Heart left ventricle (tissue), 16 donors: Measurements from ENCODE around the gene LDHD. TPM values are rescaled to one million over a fixed set of nuclear protein-coding genes. Genes with fewer than 3 reads are reported as not detected.
A peak's percentile ranks its signal among the peaks of the same experiment; 100 is the strongest.

Experiments
- ATAC-seq, 4 donors: fragments of 200-7000 bp; cut with Tn5 transposase; one replicate each; pipeline ENCODE4 v1.9.1; 2020 to 2022; ENCODE audit warnings: moderate library complexity in 4 of 4, mild to moderate bottlenecking in 3 of 4, moderate number of reproducible peaks in 1 of 4
- DNase-seq, 5 donors: peaks; one replicate each; pipeline ENCODE4 v3.0.0-alpha.2; 2020
- H3K27ac ChIP-seq, 12 donors: fragments of 200-600 bp; sonication (generic) in 4 of 12; one replicate each; pipeline versions ENCODE4 v1.5.0 to v1.8.0; 2016 to 2022; ENCODE audit warnings: mild to moderate bottlenecking in 2 of 12
- H3K27me3 ChIP-seq, 9 donors: fragments of 200-600 bp; sonication (generic) in 2 of 9; one replicate each; pipeline versions ENCODE4 v1.5.1 to v1.8.0; 2016 to 2022; ENCODE audit warnings: mild to moderate bottlenecking in 3 of 9
- H3K36me3 ChIP-seq, 9 donors: fragments of 200-600 bp; sonication (generic) in 2 of 9; one replicate each; pipeline versions ENCODE4 v1.5.0 to v1.8.0; 2018 to 2022; ENCODE audit warnings: mild to moderate bottlenecking in 2 of 9
- H3K4me1 ChIP-seq, 12 donors: fragments of 200-600 bp; sonication (generic) in 4 of 12; one replicate each; pipeline versions ENCODE4 v1.5.0 to v1.8.0; 2016 to 2022; ENCODE audit warnings: mild to moderate bottlenecking in 3 of 12
- H3K4me3 ChIP-seq, 12 donors: fragments of 200-600 bp; sonication (generic) in 4 of 12; one replicate each; pipeline versions ENCODE4 v1.5.0 to v1.8.0; 2017 to 2022; ENCODE audit warnings: mild to moderate bottlenecking in 9 of 12, moderate library complexity in 4 of 12
- H3K9me3 ChIP-seq, 12 donors: fragments of 200-600 bp; sonication (generic) in 4 of 12; one replicate each; pipeline versions ENCODE4 v1.5.0 to v1.8.0; 2016 to 2022; ENCODE audit warnings: mild to moderate bottlenecking in 1 of 12
- POLR2A ChIP-seq, 2 donors: fragments of 450-650 bp; IDR thresholded peaks; one replicate each; pipeline ENCODE4 v1.6.1; 2017; ENCODE audit warnings: antibody characterized with exemption in 2 of 2, mild to moderate bottlenecking in 2 of 2, moderate library complexity in 2 of 2
- WGBS, 4 donors: extraction: QIAGEN DNeasy Blood & Tissue Kit in 2 of 4; methylation state at CpG; one replicate each; pipeline versions ENCODE4 v1.1.5 to v1.1.7; 2013 to 2018; 5-methylcytosine and 5-hydroxymethylcytosine counted together
- intact Hi-C, 10 donors: fragments of 100-400 bp; cut with DNase I; formaldehyde crosslinking; loops; one replicate each; pipeline versions ENCODE4 v1.11.1 to v1.14.2; 2022
- polyA plus RNA-seq, 2 donors: library from polyadenylated mRNA; stranded (reverse); fragments of 200-250 nt; gene quantifications; one replicate each; pipeline ENCODE4 v1.2.3, GENCODE V29; 2013
- total RNA-seq, 9 donors: library from RNA; depleted of rRNA in 2 of 9; stranded (reverse); fragments of >200 nt in 2 of 9; fragmentation: NEBNext Ultra II Directional in 3 of 9; extraction: Animal tissue kit (Norgen Biotek cat#: 25700) in 3 of 9; gene quantifications; one replicate each; pipeline versions ENCODE4 v1.1.0 to v1.2.4, GENCODE V29; 2016 to 2023
- TF ChIP-seq, protein P1 (sequence below), 12 donors: fragments of 200-600 bp; sonication (generic) in 4 of 12; IDR thresholded peaks; one replicate each; pipeline versions ENCODE4 v1.5.0 to v1.8.0; 2018 to 2022; ENCODE audit warnings: antibody characterized with exemption in 12 of 12, mild to moderate bottlenecking in 5 of 12
- donor health status: ischemic (EF 13 %, LVEDD 7.1; RV severe dilation, severe dysfunction).
- donor health status: healthy with polysubstance abuse.
- donor health status: DM: no; HTN: yes; CAD: no.
- donor health status: DM: no; HTN: no; CAD: no.
- donor health status: ischemic (EF 25% LVEDD 6.9; RV normal size, moderate dysfunction).
- donor health status: ischemic (EF 25% LVEDD 5.7; RV mildly dilated, moderate dysfunction).
- donor health status: healthy.
- donor health status: DM: yes; HTN: yes; CAD: no.
- donor health status: ischemic (EF 35%, LVEDD 5.7; RV mildly dilated, moderate dysfunction).
- donor health status: nonischemic (EF 11% LVEDD 7.7; RV severe dilation, severe dysfunction).
- donor health status: DM: yes; HTN: yes; CAD: no.
- donor health status: PGD.
- donor health status: ischemic (EF 29% LVEDD 5.4; RV normal size, mild dysfunction).
- donor health status: nonischemic (EF 23%, LVEDD 6.1; RV moderate dilation, normal function).

Gene LDHD
- total and polyA plus RNA-seq, 11 donors, result 49.0 to 185 (median 90.6) TPM

GRCh38 chr16:75121949-75122568 is 5.5 kb upstream of the LDHD start:
- H3K9me3 ChIP-seq, result peaks cover 0 to 23% (median 16%) of the 10 kb centered on the region in 12 donors
- H3K27ac ChIP-seq, result no peak overlapping the region
- no peak for TF ChIP-seq POLR2A (IDR thresholded peaks at IDR 0.05)
- TF ChIP-seq, protein P1, sequence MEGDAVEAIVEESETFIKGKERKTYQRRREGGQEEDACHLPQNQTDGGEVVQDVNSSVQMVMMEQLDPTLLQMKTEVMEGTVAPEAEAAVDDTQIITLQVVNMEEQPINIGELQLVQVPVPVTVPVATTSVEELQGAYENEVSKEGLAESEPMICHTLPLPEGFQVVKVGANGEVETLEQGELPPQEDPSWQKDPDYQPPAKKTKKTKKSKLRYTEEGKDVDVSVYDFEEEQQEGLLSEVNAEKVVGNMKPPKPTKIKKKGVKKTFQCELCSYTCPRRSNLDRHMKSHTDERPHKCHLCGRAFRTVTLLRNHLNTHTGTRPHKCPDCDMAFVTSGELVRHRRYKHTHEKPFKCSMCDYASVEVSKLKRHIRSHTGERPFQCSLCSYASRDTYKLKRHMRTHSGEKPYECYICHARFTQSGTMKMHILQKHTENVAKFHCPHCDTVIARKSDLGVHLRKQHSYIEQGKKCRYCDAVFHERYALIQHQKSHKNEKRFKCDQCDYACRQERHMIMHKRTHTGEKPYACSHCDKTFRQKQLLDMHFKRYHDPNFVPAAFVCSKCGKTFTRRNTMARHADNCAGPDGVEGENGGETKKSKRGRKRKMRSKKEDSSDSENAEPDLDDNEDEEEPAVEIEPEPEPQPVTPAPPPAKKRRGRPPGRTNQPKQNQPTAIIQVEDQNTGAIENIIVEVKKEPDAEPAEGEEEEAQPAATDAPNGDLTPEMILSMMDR (IDR thresholded peaks at IDR 0.05), result no peak
- H3K4me3 ChIP-seq, result no peak overlapping the region
- no peak for DNase-seq
- intact Hi-C loops, result loop anchor here in 1 of 10 donors (10.0 kb wide), 1 partner anchor 407 kb away; no protein-coding TSS in a partner anchor
- WGBS, 4 donors, result 94 to 97% (median 96%) methylated on average over 6 of the region's 6 CpGs
- no peak for ATAC-seq
- no peaks in the 10 kb centered on the region for H3K36me3 ChIP-seq
- H3K4me1 ChIP-seq, result peaks cover 0 to 2% (median 0%) of the 10 kb centered on the region in 12 donors
- no peaks in the 10 kb centered on the region for H3K27me3 ChIP-seq

DNA sequence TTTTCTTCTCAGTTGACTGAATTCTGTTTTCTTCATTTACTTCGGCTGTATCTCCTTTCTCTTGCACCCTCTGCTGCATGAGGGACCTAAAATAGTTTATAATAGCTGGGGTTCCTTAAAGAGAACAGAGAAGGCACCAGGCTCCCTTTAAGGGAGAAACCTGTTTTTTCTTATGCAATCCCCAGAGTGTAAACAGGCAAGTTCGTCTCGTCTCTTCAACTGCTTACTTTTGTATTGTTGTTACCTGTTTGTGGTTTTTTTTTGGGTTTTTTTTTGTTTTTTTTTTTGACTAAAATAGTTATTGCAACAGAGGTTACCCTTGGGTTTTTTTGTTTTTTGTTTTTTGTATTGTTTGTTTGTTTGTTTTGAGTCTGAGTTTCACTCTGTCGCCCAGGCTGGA is 3.7 kb upstream of the LDHD start:
- H3K4me3 ChIP-seq, result no peak overlapping the region
- H3K27me3 ChIP-seq, result no peaks in the 10 kb centered on the region
- peaks cover 0 to 23% (median 15%) of the 10 kb centered on the region in 12 donors for H3K9me3 ChIP-seq
- H3K4me1 ChIP-seq, result peaks cover 0 to 18% (median 7%) of the 10 kb centered on the region in 12 donors
- WGBS, 4 donors, result 77 to 88% (median 81%) methylated on average over 4 of the region's 4 CpGs
- TF ChIP-seq, protein P1 (IDR thresholded peaks at IDR 0.05), result no peak
- TF ChIP-seq POLR2A (IDR thresholded peaks at IDR 0.05), result no peak
- DNase-seq (no peak), ATAC-seq (no peak)
- no peak overlapping the region for H3K27ac ChIP-seq
- no peaks in the 10 kb centered on the region for H3K36me3 ChIP-seq
- intact Hi-C loops, result loop anchor here in 1 of 10 donors (10.0 kb wide), 1 partner anchor 405 kb away; no protein-coding TSS in a partner anchor

DNA sequence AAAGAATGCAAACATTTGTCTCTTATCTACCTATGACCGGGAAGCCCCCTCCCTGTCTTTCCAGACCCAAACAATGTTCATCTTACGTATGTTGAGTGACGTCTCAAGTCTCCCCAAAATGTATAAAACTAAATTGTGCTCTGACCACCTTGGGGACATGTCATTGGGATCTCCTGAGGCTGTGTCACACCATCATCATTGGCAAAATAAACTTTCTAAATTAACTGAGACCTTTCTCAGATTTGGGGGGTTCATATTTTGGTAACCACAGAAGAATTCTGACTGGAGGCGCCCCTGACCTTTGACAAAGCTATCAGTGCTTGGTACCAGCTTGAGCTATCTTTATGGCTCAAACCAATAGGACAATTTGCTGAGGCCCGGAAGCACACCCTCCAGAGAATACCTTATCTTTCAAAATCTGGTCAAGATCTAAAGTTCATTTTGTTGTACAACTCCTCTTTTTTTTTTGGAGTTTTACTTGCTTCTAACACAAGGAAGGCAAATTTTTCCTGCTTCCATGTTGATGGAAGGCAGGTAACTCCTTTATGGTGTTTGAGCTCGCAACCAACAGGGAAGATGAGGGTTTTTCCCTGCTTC is 2.5 kb upstream of the LDHD start:
- no peak for TF ChIP-seq POLR2A (IDR thresholded peaks at IDR 0.05)
- TF ChIP-seq, protein P1 (IDR thresholded peaks at IDR 0.05), result no peak
- H3K27me3 ChIP-seq, result no peaks in the 10 kb centered on the region
- peaks cover 0 to 26% (median 10%) of the 10 kb centered on the region in 12 donors for H3K4me1 ChIP-seq
- WGBS, 4 donors, result 79 to 85% (median 81%) methylated on average over 6 of the region's 6 CpGs
- DNase-seq, result no peak
- H3K4me3 ChIP-seq, result no peak overlapping the region
- peaks cover 0 to 23% (median 15%) of the 10 kb centered on the region in 12 donors for H3K9me3 ChIP-seq
- H3K36me3 ChIP-seq, result peaks cover 0 to 3% (median 0%) of the 10 kb centered on the region in 9 donors
- H3K27ac ChIP-seq, result no peak overlapping the region
- intact Hi-C loops, result loop anchor here in 7 of 10 donors (10.0 kb wide), 4 partner anchors 214 to 404 kb away; no protein-coding TSS in a partner anchor
- ATAC-seq, result no peak

DNA sequence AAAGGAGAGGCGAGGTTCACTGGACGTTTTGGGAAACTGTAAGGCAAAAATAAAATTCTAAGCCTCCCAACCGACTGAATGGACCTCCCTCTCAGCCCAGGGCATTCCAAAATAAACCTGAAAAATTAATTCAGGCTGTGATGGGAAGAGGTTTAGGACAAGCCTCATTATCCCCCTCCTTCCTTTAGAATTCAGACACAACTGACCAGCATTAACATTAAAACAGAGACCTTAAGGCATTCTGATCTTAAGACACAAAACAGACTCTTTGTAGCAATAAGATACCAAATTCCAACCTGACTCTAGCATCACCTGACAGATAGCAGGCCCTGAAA is 298 bp upstream of the LDHD start:
- Histone ChIP-seq H3K9me3 (peaks cover 0 to 11% (median 8%) of the 10 kb centered on the region in 12 donors), H3K27ac (peak overlapping the region in 6 of 12 donors; percentile 64 to 90 (median 74))
- no peak for ATAC-seq

More for the DNA sequence above, 298 bp upstream of the LDHD start:
- intact Hi-C loops, result loop anchor here in 7 of 10 donors (10.0 kb wide), 4 partner anchors 212 to 402 kb away; no protein-coding TSS in a partner anchor
- peaks cover 0 to 9% (median 0%) of the 10 kb centered on the region in 9 donors for H3K36me3 ChIP-seq
- H3K4me3 ChIP-seq, result peak overlapping the region in 9 of 12 donors; percentile 50 to 85 (median 63)
- TF ChIP-seq, protein P1 (IDR thresholded peaks at IDR 0.05), result no peak
- no peak for TF ChIP-seq POLR2A (IDR thresholded peaks at IDR 0.05)
- peaks cover 0 to 8% (median 0%) of the 10 kb centered on the region in 9 donors for H3K27me3 ChIP-seq
- no peak for DNase-seq
- WGBS, 4 donors, result 22 to 34% (median 30%) methylated on average over 3 of the region's 3 CpGs
- H3K4me1 ChIP-seq, result peaks cover 0 to 47% (median 22%) of the 10 kb centered on the region in 12 donors
